Breast epithelium (tissue), 3 donors: ENCODE measurements around the gene CDH23.

Source experiments
- CTCF ChIP-seq, 3 donors: fragments of 450-650 bp; IDR thresholded peaks; one replicate each; pipeline ENCODE4 v1.5.1; 2016 to 2017; ENCODE audit warnings: antibody characterized with exemption in 3 of 3, mild to moderate bottlenecking in 3 of 3, moderate library complexity in 3 of 3
- POLR2A ChIP-seq: fragments of 450-650 bp; IDR thresholded peaks from one replicate; pipeline ENCODE4 v1.6.1; 2016; ENCODE audit warnings: antibody characterized with exemption, mild to moderate bottlenecking, moderate library complexity

GRCh38 chr10:71567006-71567405 is 170.3 kb downstream of the CDH23 start:
- no peak for TF ChIP-seq POLR2A
- TF ChIP-seq CTCF (IDR thresholded peaks at IDR 0.05): no peak
